GM12874 (cell line): ENCODE results near the gene FSD1.

ENCODE experiments used
- CTCF ChIP-seq: IDR thresholded peaks from 2 replicates; pipeline ENCODE4 v1.5.1; 2011; ENCODE audit warnings: low read depth, mild to moderate bottlenecking, control low read depth, low read length, moderate library complexity; ENCODE audit not compliant: insufficient read depth

FSD1 gene

GRCh38 chr19:4345342-4346019, 41.1 kb downstream of the FSD1 start:
- TF ChIP-seq CTCF = no peak

- TF ChIP-seq CTCF = no peak
These were observed 41.6 kb downstream of the FSD1 start for GRCh38 chr19:4346020-4346383.

- TF ChIP-seq CTCF = no peak
These were observed 43.1 kb downstream of the FSD1 start for GRCh38 chr19:4347521-4347920.

GRCh38 chr19:4350111-4350510, 45.7 kb downstream of the FSD1 start:
- TF ChIP-seq CTCF = no peak

- no peak for TF ChIP-seq CTCF
These were observed 46.3 kb downstream of the FSD1 start for GRCh38 chr19:4350726-4351125.

GRCh38 chr19:4352701-4353121, 48.3 kb downstream of the FSD1 start:
- TF ChIP-seq CTCF = peak; percentile 91

- no peak for TF ChIP-seq CTCF
These were observed 49.9 kb downstream of the FSD1 start for GRCh38 chr19:4354282-4354681.
